Left ventricle myocardium superior (tissue), 1 donor: Measurements from ENCODE around the gene AMH. TPM values are rescaled to one million over a fixed set of nuclear protein-coding genes. Genes with fewer than 3 reads are reported as not detected.
A peak's percentile ranks its signal among the peaks of the same experiment; 100 is the strongest.
"Not testable (repeated sequence)": the region's sequence is repeated elsewhere in the genome, so short reads cannot be mapped to it uniquely, and the experiment has no call there.

Experiments
- ATAC-seq: fragments of 200-7000 bp; cut with Tn5 transposase; one replicate; pipeline ENCODE4 v1.9.1; 2020; ENCODE audit warnings: mild to moderate bottlenecking, moderate library complexity
- DNase-seq: peaks from one replicate; pipeline ENCODE4 v3.0.0-alpha.2; 2020
- intact Hi-C: fragments of 100-400 bp; cut with micrococcal nuclease; formaldehyde crosslinking; loops from one replicate; pipeline ENCODE4 v1.11.0; 2022
- long read RNA-seq: library from polyadenylated mRNA; unstranded; transcript quantifications from one replicate; pipeline ENCODE4 v2.0.0, GENCODE V29; 2021
- total RNA-seq: library from RNA; stranded (reverse); fragmentation: NEBNext Ultra II Directional; extraction: Animal tissue kit (Norgen Biotek cat#: 25700); gene quantifications from one replicate; pipeline ENCODE4 v1.2.1, GENCODE V29; 2021
- donor health status: DM: no; HTN: yes; CAD: no; lungs with severe emphysema.

Gene AMH
- 1.6 TPM for total RNA-seq
- long read RNA-seq, partial matches to known transcripts: 0 of 4 reads
- long read RNA-seq, other reads (novel, unspliced or antisense): 1 of 4 reads

- peak; percentile 26 for DNase-seq
- ATAC-seq: peak; percentile 3
Observed at GRCh38 chr19:2249010-2249866, at the start of gene AMH. TSS of gene AMH (plus strand) at chr19:2249323. CDS start at chr19:2249333, 10 bp downstream.

GRCh38 chr19:2199861-2200623 lies 49.1 kb upstream of the AMH start:
- intact Hi-C loops: no loop called here
- DNase-seq (no peak), ATAC-seq (no peak)

More at GRCh38 chr19:2249010-2249866, at the start of gene AMH:
- intact Hi-C loops: no loop called here

GRCh38 chr19:2200624-2201294 lies 48.4 kb upstream of the AMH start:
- DNase-seq, intact Hi-C loops, ATAC-seq: not testable (repeated sequence)

GRCh38 chr19:2201473-2202148 lies 47.5 kb upstream of the AMH start:
- no peak for DNase-seq
- intact Hi-C loops: no loop called here
- no peak for ATAC-seq

GRCh38 chr19:2202366-2202765 lies 46.8 kb upstream of the AMH start:
- intact Hi-C loops: no loop called here
- ATAC-seq: no peak
- DNase-seq: no peak

- intact Hi-C loops: no loop called here
- no peak for ATAC-seq
Observed at GRCh38 chr19:2207008-2207407, 42.1 kb upstream of the AMH start.

GRCh38 chr19:2207991-2208860 lies 40.9 kb upstream of the AMH start:
- intact Hi-C loops: no loop called here
- ATAC-seq (peak; percentile 78), DNase-seq (peak; percentile 84)

More at GRCh38 chr19:2207008-2207407, 42.1 kb upstream of the AMH start:
- DNase-seq: no peak

GRCh38 chr19:2208975-2209374 lies 40.1 kb upstream of the AMH start:
- intact Hi-C loops: no loop called here
- DNase-seq: no peak
- ATAC-seq: peak; percentile 42

- intact Hi-C loops: no loop called here
- no peak for DNase-seq
- no peak for ATAC-seq
Observed at GRCh38 chr19:2209408-2209807, 39.7 kb upstream of the AMH start.

- intact Hi-C loops: no loop called here
- no peak for DNase-seq
Observed at GRCh38 chr19:2210206-2210605, 38.9 kb upstream of the AMH start.

GRCh38 chr19:2210987-2211740 lies 38.0 kb upstream of the AMH start:
- intact Hi-C loops: no loop called here
- DNase-seq (no peak), ATAC-seq (no peak)

More at GRCh38 chr19:2210206-2210605, 38.9 kb upstream of the AMH start:
- ATAC-seq: no peak

GRCh38 chr19:2212861-2213711 lies 36.0 kb upstream of the AMH start:
- no peak for ATAC-seq
- no peak for DNase-seq
- intact Hi-C loops: no loop called here

GRCh38 chr19:2213799-2214198 lies 35.3 kb upstream of the AMH start:
- intact Hi-C loops: no loop called here
- DNase-seq (peak; percentile 48), ATAC-seq (peak; percentile 61)

GRCh38 chr19:2214251-2214650 lies 34.9 kb upstream of the AMH start:
- DNase-seq (no peak), ATAC-seq (no peak)
- intact Hi-C loops: no loop called here

- ATAC-seq (no peak), DNase-seq (no peak)
- intact Hi-C loops: no loop called here
Observed at GRCh38 chr19:2215281-2215751, 33.8 kb upstream of the AMH start.
